ENCODE results near the gene OR4D1.
A peak's percentile ranks its signal among the peaks of the same experiment; 100 is the strongest.

DNA sequence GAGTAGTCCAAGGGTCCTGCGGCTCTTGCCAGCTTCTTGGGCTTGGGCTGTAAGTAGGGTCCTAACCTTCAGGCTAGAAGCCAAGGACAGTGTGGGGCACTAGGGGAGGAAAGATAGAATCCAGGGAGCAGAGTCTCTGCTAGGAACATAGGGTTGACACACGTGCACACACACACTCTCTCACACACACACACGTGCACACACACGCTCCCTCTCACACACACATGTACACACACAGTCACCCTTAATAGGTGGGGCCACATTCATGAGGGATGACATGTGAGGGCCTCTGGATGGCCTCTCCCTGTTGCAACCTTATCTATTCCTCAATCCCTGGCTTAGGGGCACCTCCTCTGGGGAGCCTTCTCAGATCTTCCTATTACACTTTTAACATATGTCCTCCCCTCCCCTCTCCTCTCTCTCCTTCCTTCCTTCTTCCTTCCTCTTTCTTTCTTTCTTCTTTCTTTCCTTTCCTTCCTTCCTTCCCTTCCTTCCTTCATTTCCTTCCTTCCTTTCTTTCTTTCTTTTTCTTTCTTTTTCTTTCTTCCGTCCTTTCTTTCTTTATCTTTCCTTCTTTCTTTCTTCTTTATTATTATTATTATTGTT, 47.4 kb downstream of the OR4D1 start:
- TF ChIP-seq ELF2 (CRISPR knock-in tag; IDR thresholded peaks at IDR 0.05) (0 out of 2 replicates have a peak, but pooled peaks have one; percentile 15), SIX5 (IDR thresholded peaks at IDR 0.05; ENCODE audit: borderline replicate concordance in 1 of 2, insufficient read depth in 1 of 2, low read depth in 1 of 2, low read length in 2 of 2) (no peak), MAZ (CRISPR knock-in tag; conservative IDR thresholded peaks at IDR 0.05 in 1 of 2, IDR thresholded peaks at IDR 0.05 in 1 of 2) (no peak), EZH2 (IDR thresholded peaks at IDR 0.05; ENCODE audit: borderline replicate concordance, low read depth, low read length) (no peak), ZNF263 (CRISPR knock-in tag; IDR thresholded peaks at IDR 0.05; ENCODE audit: borderline replicate concordance) (no peak), RAD21 (CRISPR knock-in tag; conservative IDR thresholded peaks at IDR 0.05 in 1 of 2, IDR thresholded peaks at IDR 0.05 in 1 of 2) (no peak), JUN (IDR thresholded peaks at IDR 0.05; ENCODE audit: borderline replicate concordance, low read depth, low read length) (no peak), JUN (CRISPR knock-in tag; IDR thresholded peaks at IDR 0.05; ENCODE audit: borderline replicate concordance) (no peak), TAF1 (IDR thresholded peaks at IDR 0.05; ENCODE audit: control insufficient read depth, extremely low read depth, insufficient read depth, low read length, severe bottlenecking) (no peak), ZNF174 (CRISPR knock-in tag; IDR thresholded peaks at IDR 0.05) (no peak), SP1 (CRISPR knock-in tag; IDR thresholded peaks at IDR 0.05) (no peak)
- TF ChIP-seq, protein P1, sequence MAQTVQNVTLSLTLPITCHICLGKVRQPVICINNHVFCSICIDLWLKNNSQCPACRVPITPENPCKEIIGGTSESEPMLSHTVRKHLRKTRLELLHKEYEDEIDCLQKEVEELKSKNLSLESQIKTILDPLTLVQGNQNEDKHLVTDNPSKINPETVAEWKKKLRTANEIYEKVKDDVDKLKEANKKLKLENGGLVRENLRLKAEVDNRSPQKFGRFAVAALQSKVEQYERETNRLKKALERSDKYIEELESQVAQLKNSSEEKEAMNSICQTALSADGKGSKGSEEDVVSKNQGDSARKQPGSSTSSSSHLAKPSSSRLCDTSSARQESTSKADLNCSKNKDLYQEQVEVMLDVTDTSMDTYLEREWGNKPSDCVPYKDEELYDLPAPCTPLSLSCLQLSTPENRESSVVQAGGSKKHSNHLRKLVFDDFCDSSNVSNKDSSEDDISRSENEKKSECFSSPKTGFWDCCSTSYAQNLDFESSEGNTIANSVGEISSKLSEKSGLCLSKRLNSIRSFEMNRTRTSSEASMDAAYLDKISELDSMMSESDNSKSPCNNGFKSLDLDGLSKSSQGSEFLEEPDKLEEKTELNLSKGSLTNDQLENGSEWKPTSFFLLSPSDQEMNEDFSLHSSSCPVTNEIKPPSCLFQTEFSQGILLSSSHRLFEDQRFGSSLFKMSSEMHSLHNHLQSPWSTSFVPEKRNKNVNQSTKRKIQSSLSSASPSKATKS (CRISPR knock-in tag; IDR thresholded peaks at IDR 0.05) = no peak
